GM18868 (cell line): ENCODE measurements around the gene RARG.

Experiments
- ATAC-seq: cut with Tn5 transposase; IDR thresholded peaks from one replicate; pipeline ENCODE4 v1.9.1; 2021; ENCODE audit warnings: mild to moderate bottlenecking, moderate library complexity; ENCODE audit not compliant: unreplicated experiment

Gene RARG

DNA sequence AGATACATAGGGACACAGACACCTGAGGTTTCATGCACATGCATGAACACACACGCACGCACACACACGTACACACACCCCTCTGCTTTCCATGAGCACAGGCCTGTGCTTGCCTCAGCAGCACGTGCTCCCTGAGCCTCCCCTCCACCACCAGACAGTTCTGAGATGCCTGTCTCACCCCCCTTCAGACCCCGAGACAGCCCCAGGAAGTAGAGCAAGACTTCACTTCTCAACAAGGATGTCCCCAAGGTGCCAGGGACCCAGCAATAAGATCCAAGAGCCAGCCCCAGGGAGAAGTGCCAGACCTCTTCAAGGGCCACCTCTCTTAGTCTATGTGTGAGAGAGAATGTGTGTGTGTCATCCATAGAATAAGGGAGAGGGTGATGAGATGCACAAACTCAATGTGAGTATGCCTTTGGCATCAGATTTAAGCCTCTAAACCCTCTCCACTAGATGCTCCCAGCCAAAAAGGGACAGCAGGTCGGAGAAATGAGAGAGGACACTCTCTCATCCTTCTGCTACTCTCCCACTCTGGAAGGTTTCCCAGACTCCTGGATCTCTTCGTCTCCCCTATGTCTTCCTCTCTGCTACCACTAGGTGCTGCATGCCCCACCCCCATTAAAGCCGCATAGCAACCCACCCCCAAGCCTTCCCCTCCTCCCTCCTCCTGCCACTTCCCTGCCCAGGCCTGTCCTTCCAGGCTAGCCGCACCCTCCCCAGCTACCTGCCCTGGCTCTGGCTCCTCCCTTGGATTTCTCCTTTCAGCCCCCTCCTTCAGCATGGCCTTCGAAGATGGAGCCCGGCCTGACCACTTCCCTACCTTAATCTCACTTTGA lies 7.7 kb downstream of the RARG start:
- ATAC-seq: no peak

DNA sequence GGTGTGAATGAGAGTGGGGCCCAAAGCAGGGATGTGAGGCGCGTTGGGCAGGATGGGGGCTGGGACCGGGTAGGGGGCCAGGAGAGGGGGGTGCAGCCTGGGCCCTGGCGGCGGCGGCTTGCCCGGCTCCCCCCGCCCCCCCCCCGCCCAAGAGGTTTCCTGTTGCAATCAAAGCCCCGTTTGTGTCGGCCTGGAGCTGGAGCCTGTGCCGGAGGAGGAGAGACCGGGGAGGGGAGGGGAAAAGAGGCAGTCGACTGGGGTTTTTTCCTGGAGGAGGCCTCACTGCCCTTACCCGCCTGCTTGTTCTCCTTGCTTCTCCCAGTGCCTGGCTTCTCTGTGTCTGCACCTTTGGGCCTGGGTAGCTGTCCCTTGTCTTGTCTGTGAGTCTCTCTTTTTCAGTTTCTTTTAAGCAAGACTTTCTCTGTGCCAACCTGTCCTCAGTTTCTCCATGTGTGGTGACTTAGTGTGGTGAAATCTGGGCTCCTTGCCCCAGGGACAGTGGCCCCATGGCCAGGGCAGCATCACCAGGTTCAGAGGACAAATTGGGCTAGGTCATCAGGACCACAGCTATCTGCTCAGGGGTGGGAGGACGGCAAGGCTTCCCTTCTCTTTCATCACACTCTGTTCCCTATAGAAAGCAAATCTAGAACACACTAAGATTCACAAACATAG lies 8.5 kb downstream of the RARG start:
- ATAC-seq: no peak

DNA sequence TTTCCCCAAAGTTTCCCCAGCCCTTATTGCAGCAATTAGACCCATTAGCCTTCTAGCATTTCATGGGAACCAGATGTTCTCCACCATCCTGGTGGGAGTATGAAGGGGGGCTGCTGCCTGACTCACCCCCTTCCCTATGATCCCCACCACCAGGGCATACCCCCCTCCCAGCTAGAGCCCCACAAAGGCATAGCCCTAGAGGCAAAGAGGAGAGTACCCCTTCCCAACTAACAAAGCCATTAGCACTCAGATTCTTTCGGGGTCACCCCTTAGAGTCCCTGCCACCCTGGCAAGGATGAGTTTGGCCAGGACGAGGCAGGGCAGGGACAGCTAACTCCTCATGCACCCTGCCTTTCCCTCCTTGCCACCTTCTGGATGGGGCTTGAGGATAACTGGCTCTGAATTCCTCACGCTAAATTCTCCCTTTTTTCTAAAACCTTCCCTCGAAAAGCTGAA lies 9.2 kb downstream of the RARG start:
- ATAC-seq: no peak

DNA sequence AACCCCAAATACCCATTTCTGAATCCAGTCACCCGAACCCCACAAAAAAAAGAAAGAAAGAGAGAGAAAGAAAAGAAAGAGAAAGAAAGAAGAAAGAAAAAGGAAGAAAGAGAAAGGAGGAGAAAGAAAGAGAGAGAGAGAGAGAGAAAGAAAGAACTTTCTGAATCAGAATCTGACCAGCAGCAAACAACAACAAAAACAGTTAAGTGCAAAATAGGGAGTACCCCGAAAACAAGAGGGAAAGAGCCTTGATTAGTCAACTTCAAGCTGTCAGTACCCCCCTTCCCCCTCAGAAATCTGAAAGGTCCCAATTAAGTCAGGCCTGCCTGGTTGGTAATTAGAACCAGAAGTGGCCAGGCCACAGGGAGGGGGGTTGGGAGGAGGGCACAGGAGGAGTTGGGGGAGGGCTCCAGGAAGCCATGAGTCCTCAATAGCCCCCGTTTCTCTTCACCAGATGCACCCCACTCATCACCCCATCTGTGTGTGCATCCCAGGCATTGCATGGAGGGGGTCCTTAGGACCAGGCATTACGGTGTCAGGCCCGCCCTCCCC lies 9.8 kb downstream of the RARG start:
- ATAC-seq: no peak

DNA sequence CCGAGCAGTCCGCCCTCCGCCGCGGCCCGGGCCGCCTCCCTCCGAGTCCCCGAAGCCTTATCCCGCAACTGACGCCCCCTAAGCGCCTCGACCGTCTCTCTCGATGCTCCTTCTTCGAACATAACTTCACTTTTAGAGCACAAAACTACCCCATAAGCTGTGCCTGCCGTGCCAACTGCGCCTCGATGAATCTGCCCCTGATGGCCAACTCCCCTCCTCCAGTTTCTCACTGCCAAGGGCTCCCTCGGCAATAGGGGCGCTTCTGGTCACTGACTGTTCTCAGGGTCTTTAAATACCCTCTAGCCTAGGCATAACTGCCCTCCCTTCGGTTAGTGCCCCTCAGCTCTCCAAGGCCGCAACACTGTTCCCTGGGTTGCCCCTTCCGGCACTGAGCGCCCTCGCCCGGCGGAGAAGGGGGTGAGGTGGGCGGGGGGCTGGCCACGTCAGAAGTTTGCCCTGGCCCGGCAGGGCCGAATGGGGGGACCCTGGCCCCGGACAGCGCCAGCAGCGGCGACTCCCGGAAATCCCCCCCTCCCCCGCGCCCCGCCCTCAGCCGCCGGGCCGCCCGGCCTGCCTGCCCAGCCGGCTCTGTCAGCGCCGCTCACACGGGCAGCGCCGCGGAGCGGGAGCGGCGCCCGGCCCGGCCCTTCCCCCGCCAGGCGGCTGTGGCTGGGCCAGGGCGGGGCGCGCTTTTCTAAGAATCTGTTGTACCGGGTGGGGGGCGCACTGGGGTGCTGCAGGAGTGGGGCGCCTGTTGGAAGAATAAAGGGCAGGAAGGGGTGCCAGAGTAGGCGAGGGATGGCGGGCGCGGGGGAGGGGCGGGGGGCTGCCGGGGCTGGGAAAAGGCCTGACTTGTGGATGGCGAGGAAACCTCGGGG lies 10.6 kb downstream of the RARG start:
- no peak for ATAC-seq

DNA sequence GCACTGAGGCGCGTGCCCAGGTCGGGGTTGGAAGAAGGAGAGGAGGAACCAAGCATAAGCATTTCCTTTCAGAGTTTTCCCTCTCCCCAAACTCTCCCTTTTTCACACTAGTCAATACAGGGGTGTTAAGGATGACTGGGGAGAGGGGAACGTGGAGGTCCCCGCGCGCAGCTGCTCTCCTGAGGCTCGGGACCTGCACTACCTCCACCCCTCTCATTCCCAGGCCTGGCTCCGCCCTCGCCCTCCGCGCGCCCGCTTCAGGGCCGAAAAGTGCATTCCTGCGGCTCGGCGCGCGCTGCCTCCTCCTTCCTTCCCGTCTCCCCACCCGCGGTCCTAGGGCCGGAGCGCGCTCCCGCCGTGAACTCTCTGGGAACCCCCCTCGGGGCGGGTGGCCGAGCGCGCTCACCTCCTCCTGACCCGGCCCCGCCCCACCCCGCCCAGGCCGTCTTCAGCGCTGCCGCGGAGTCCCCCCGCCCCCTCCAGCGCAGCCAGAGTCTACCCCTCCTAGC lies 11.3 kb downstream of the RARG start:
- peak; percentile 48 for ATAC-seq

DNA sequence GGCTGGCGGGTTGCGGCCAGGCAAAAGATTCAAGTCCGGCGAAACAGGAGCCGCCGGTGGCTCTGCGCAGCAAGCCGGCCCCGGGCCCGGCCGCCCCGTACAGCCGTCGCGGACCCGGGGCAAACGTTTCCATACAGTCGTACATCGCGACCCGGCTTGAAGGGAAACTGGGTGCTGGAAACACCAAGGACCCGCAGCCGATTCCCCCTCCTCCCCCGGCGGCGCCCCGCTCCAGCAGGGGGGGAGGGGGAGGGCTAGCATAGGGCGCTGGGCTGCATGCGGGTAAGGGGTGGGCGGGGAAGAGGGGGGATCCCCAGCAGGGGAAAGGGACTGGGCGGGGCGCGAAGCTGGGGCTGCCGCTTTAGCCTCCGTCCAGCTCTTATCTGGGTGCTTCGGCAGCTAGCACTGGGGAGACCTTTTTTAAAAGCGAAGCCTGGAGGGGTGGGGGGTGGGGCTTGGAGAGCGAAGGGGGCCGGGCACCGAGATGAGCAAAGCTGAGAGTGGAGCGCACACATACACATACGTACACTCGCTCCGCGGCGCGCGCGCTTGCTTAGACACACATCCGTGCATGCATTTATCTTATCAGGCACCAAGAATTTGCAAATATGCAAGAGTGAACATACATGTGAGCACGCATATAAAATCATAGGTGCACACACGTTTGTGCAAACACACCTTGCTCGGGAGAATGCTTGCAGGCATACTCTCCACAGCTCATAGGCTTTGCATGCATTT lies 11.9 kb downstream of the RARG start:
- ATAC-seq: peak; percentile 34

DNA sequence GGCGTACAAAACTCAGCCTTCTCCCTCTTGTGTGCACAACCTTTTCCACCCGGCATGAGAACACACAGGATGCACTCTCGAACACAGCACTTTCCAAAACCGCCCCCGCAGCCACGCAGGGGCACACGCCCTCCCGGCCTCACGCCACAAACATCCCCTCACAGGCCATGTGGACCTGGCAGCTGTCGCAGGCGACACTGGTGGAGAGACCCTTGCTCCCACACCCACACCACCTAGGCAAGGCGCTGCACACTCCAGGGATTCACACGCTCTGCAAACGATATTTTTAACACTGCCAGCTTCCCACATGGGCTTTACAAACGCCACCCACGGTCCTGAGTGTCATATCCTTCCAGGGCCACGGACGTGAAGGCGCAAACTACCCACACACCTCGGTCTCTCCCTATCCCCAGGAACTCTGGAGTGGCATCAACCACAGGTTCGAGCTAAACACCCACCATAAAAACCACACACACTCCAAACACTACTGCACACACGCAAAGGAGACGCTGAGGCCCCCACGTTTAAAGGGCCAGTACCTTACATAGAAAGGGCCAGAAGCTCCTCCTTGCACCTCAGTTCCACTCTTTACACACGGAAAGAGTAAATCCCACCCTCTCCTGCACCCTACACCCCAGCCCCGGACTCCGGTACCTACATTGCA lies 12.6 kb downstream of the RARG start:
- peak; percentile 17 for ATAC-seq

DNA sequence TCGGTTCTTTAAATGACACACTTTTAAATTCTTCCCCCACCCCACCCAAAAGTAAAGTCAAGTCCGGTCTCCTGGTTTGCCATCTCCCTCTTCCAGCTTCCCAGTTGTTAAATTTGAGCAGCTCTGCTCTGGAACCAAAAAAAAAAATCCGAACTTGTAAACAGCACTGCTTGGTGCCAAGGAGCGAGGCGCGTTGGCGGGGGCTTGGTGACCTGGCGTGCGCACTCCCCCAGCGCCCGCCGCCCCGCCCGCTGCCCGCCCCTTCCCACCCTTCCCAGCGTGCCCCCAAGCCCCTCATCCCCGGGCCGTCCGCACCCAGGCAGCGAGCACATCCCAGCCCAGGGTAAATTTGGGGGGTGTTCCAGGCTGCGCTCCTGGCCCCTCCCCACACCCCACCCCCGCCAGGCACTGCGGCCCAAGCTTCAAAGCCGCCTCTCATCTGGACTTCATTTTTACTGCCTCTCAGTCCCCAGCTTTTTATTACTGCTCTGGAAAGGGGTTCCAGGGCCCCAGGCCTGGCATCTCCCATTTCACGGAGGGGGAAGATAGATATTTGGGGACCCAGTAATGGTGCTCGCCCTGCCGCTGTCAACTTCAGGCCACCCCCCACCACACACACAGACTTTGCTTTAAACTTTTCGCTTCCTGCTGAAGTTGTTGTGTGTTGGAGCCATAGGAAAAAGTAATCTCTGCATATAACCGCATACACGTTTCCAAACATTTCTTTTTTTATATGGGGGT lies 13.3 kb downstream of the RARG start:
- ATAC-seq: no peak

DNA sequence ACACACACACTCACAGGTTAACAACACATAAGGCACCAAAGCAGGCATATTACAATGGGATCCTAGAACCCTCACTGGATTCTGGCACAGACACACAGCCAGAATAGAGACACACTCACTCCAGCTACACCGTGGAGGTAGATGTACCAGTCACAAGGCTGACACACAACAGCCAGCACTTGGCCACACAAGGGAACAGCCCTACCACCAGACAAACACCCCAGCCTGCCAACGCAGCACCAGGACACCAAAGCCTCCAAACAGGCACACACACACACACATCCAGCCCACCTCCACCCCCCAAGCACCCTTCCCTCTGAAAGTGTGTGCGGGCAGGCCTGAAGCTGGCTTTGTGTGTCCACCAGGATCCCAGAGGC lies 14.1 kb downstream of the RARG start:
- ATAC-seq: no peak

DNA sequence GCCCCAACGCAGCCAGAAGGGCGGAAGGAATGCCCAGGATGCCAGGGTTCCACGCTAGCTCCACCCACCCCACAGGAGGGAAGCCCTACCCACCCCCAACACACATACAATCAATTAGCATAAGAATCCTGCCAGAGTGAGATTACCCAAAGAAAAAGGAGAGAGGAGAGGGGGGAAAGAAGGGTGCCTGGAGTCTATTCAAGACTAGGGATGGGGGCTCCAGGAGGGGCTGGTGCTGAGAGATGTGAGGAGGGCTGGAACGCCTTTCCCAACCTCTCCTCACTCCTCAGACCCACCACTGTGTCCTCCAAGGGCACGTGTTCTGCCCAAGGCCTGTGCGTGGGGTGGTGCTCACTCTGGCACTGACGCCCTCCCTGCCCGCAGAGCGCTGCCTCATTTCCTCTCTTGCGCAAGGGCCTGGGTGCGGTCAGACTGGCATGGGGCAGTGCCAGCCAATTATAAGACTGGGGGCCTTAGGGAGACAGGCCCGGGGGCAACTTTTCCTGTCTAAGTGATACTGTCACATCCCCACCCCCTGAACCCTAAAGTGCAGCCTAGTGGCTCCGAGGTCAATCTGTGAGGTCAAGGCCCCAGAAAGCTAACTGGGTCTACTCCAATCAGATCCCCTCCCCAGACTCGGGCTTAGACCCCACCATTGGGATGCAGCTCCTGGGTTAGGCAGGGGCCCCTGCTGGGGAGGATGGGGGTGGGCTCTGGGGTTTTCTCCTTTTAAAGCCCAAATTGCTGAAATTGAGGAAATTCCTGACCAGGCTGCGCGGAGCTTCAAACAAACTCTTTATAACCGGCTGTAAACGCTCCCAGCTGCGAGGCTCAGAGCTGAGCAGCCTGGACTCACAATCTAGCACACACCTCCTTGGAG lies 14.7 kb downstream of the RARG start:
- no peak for ATAC-seq

DNA sequence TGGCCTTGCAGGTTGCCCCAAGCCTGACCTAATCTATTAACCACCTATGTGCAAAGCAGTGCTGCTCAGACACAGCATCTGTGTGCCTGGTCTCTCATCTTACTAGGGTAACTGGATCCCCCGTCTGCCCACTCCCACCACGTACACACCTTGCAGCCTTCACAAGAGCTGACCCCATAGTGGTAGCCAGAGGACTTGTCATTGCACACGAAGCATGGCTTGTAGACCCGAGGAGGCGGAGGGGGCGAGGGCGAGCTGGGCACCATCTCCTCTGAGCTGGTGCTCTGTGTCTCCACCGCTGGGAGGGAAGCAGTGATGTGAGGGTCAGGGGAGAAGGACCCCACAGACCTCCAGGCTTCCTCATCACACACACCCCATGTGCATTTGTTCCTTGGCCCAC lies 16.5 kb downstream of the RARG start:
- no peak for ATAC-seq

DNA sequence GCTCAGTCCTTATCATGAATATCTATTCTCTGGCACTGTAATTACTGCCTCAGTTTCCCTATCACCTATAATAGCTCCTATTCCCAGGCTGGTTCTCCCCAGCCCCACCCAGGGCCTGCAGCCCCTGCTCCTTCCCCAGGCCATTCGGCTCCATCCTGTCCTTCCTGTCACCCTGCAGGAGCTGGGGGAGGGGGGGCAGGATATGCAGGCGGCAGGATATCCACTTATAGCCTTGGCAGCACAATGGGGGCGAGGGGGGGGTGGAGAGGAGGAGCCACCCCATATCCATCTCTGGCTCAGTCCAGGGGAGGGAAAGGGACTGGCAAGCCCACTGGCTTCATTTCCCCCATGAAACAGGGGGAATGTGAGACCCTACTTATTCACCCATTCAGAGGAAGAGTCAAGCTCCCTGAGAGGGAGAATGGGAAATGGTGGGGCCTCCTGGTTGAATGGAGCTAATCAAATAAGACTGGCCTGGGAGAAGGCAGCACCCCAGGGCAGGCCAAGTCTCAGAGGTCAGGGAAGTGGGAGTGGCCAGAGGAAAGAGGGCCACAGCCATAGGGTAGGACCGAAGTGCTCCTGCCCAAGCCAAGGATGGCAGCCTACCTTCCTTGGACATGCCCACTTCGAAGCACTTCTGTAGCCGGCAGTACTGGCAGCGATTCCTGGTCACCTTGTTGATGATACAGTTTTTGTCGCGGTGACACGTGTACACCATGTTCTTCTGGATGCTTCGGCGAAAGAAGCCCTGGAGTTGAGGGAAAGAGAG lies 17.1 kb downstream of the RARG start:
- no peak for ATAC-seq

DNA sequence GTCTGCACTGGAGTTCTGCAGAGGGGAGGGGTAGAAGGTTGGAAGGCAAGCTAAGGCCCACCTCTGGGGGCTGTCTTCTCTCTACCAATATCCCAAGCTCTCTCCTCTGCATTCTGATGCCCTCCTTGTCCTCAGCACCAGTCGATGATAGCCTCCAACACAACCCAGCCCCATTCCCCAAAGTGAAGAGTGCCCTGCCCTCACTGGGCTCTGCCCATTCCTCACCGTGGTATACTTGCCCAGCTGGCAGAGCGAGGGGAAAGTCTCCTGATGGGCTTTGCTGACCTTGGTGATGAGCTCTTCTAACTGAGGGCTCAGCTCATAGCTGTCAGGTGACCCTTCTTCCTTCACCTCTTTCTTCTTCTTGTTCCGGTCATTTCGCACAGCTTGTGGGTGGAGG lies 17.8 kb downstream of the RARG start:
- ATAC-seq: no peak

DNA sequence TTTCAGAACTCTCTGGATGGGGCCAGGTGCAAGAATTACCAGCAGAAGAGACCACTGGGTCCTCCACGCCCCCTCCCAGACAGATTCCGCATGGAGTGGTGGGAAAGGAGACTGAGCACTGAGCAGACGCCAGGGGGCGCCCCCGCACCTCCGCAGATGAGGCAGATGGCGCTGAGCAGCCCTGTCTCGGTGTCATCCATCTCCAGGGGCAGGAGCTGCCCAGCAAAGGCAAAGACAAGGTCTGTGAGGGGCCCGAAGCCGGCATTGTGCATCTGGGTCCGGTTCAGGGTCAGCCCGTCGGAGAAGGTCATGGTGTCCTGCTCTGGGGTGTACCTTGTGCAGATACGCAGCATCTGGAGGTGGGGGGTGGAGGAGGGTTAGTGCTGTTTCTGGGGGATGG lies 18.7 kb downstream of the RARG start:
- peak; percentile 61 for ATAC-seq

DNA sequence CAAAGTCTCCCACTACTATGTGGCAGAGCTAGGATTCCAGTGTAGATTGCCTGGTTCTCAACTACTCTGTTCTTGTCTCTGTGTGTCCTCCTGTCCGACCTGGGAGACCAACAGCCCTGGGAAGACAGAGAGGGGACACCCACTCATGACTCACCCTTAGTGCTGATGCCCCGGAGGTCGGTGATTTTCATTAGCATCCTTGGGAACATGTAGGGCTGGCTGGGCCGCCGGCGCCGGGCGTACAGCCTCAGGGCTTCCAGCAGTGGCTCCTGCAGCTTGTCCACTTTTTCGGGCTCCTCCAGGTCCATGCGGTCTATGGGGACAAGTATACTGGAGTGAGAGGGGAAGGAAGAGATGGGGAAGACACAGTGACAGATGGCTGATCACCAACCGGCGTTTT lies 19.1 kb downstream of the RARG start:
- no peak for ATAC-seq
